ENCODE data around the gene EHD3.

Gene EHD3

GRCh38 chr2:31199206-31199605 is 34.7 kb upstream of the EHD3 start:
- H3K9ac ChIP-seq (ENCODE audit: low read depth, low read length): no peak overlapping the region
- H3K4me2 ChIP-seq (ENCODE audit: low read length): no peak overlapping the region
- H3K27me3 ChIP-seq (ENCODE audit: control insufficient read depth, insufficient read depth, low read length): peaks cover 11% of the 10 kb centered on the region
- H3K4me1 ChIP-seq (ENCODE audit: control insufficient read depth, insufficient read depth, low read length): no peaks in the 10 kb centered on the region
- no peaks in the 10 kb centered on the region for H3K36me3 ChIP-seq (ENCODE audit: insufficient read depth, low read length)
- H3K4me3 ChIP-seq (ENCODE audit: low read length): no peak overlapping the region
- no peaks in the 10 kb centered on the region for H3K9me3 ChIP-seq (replicated peaks; ENCODE audit: low read length)

- peaks cover 11% of the 10 kb centered on the region for H3K27me3 ChIP-seq (ENCODE audit: control insufficient read depth, insufficient read depth, low read length)
- no peak overlapping the region for H3K9ac ChIP-seq (ENCODE audit: low read depth, low read length)
- H3K4me2 ChIP-seq (ENCODE audit: low read length): no peak overlapping the region
- no peaks in the 10 kb centered on the region for H3K36me3 ChIP-seq (ENCODE audit: insufficient read depth, low read length)
- H3K4me3 ChIP-seq (ENCODE audit: low read length): no peak overlapping the region
- no peaks in the 10 kb centered on the region for H3K4me1 ChIP-seq (ENCODE audit: control insufficient read depth, insufficient read depth, low read length)
- no peaks in the 10 kb centered on the region for H3K9me3 ChIP-seq (replicated peaks; ENCODE audit: low read length)
These were observed 33.0 kb upstream of the EHD3 start for GRCh38 chr2:31200972-31201371.

GRCh38 chr2:31202041-31202440 is 31.9 kb upstream of the EHD3 start:
- no peaks in the 10 kb centered on the region for H3K9me3 ChIP-seq (replicated peaks; ENCODE audit: low read length)
- H3K36me3 ChIP-seq (ENCODE audit: insufficient read depth, low read length): no peaks in the 10 kb centered on the region
- no peak overlapping the region for H3K4me3 ChIP-seq (ENCODE audit: low read length)
- H3K27me3 ChIP-seq (ENCODE audit: control insufficient read depth, insufficient read depth, low read length): peaks cover 14% of the 10 kb centered on the region
- no peaks in the 10 kb centered on the region for H3K4me1 ChIP-seq (ENCODE audit: control insufficient read depth, insufficient read depth, low read length)
- H3K9ac ChIP-seq (ENCODE audit: low read depth, low read length): no peak overlapping the region
- H3K4me2 ChIP-seq (ENCODE audit: low read length): no peak overlapping the region

GRCh38 chr2:31202833-31203232 is 31.1 kb upstream of the EHD3 start:
- Histone ChIP-seq H3K36me3 (ENCODE audit: insufficient read depth, low read length) (no peaks in the 10 kb centered on the region), H3K4me2 (ENCODE audit: low read length) (no peak overlapping the region), H3K9ac (ENCODE audit: low read depth, low read length) (no peak overlapping the region), H3K4me1 (ENCODE audit: control insufficient read depth, insufficient read depth, low read length) (no peaks in the 10 kb centered on the region), H3K27me3 (ENCODE audit: control insufficient read depth, insufficient read depth, low read length) (peaks cover 14% of the 10 kb centered on the region), H3K4me3 (ENCODE audit: low read length) (no peak overlapping the region), H3K9me3 (replicated peaks; ENCODE audit: low read length) (no peaks in the 10 kb centered on the region)

GRCh38 chr2:31203916-31204315 is 30.0 kb upstream of the EHD3 start:
- Histone ChIP-seq H3K27me3 (ENCODE audit: control insufficient read depth, insufficient read depth, low read length) (peaks cover 14% of the 10 kb centered on the region), H3K9me3 (replicated peaks; ENCODE audit: low read length) (no peaks in the 10 kb centered on the region), H3K36me3 (ENCODE audit: insufficient read depth, low read length) (no peaks in the 10 kb centered on the region)

GRCh38 chr2:31204783-31205182 is 29.2 kb upstream of the EHD3 start:
- no peak overlapping the region for H3K4me2 ChIP-seq (ENCODE audit: low read length)

More at GRCh38 chr2:31203916-31204315, 30.0 kb upstream of the EHD3 start:
- H3K4me1 ChIP-seq (ENCODE audit: control insufficient read depth, insufficient read depth, low read length): no peaks in the 10 kb centered on the region
- no peak overlapping the region for H3K4me2 ChIP-seq (ENCODE audit: low read length)
- H3K9ac ChIP-seq (ENCODE audit: low read depth, low read length): no peak overlapping the region
- no peak overlapping the region for H3K4me3 ChIP-seq (ENCODE audit: low read length)

GRCh38 chr2:31205186-31205585 is 28.8 kb upstream of the EHD3 start:
- Histone ChIP-seq H3K9me3 (replicated peaks; ENCODE audit: low read length) (no peaks in the 10 kb centered on the region), H3K27me3 (ENCODE audit: control insufficient read depth, insufficient read depth, low read length) (peaks cover 14% of the 10 kb centered on the region), H3K9ac (ENCODE audit: low read depth, low read length) (no peak overlapping the region), H3K4me1 (ENCODE audit: control insufficient read depth, insufficient read depth, low read length) (no peaks in the 10 kb centered on the region), H3K36me3 (ENCODE audit: insufficient read depth, low read length) (no peaks in the 10 kb centered on the region), H3K4me3 (ENCODE audit: low read length) (no peak overlapping the region), H3K4me2 (ENCODE audit: low read length) (no peak overlapping the region)

More at GRCh38 chr2:31204783-31205182, 29.2 kb upstream of the EHD3 start:
- no peaks in the 10 kb centered on the region for H3K9me3 ChIP-seq (replicated peaks; ENCODE audit: low read length)
- H3K9ac ChIP-seq (ENCODE audit: low read depth, low read length): no peak overlapping the region
- no peaks in the 10 kb centered on the region for H3K36me3 ChIP-seq (ENCODE audit: insufficient read depth, low read length)
- H3K4me3 ChIP-seq (ENCODE audit: low read length): no peak overlapping the region
- no peaks in the 10 kb centered on the region for H3K4me1 ChIP-seq (ENCODE audit: control insufficient read depth, insufficient read depth, low read length)
- H3K27me3 ChIP-seq (ENCODE audit: control insufficient read depth, insufficient read depth, low read length): peaks cover 14% of the 10 kb centered on the region

GRCh38 chr2:31205613-31206012 is 28.3 kb upstream of the EHD3 start:
- Histone ChIP-seq H3K9me3 (replicated peaks; ENCODE audit: low read length) (no peaks in the 10 kb centered on the region), H3K9ac (ENCODE audit: low read depth, low read length) (no peak overlapping the region), H3K4me1 (ENCODE audit: control insufficient read depth, insufficient read depth, low read length) (no peaks in the 10 kb centered on the region), H3K36me3 (ENCODE audit: insufficient read depth, low read length) (no peaks in the 10 kb centered on the region), H3K27me3 (ENCODE audit: control insufficient read depth, insufficient read depth, low read length) (peaks cover 14% of the 10 kb centered on the region), H3K4me3 (ENCODE audit: low read length) (no peak overlapping the region), H3K4me2 (ENCODE audit: low read length) (no peak overlapping the region)

- H3K9ac ChIP-seq (ENCODE audit: low read depth, low read length): no peak overlapping the region
- H3K4me2 ChIP-seq (ENCODE audit: low read length): no peak overlapping the region
- H3K9me3 ChIP-seq (replicated peaks; ENCODE audit: low read length): no peaks in the 10 kb centered on the region
- peaks cover 9% of the 10 kb centered on the region for H3K27me3 ChIP-seq (ENCODE audit: control insufficient read depth, insufficient read depth, low read length)
- H3K36me3 ChIP-seq (ENCODE audit: insufficient read depth, low read length): no peaks in the 10 kb centered on the region
- no peak overlapping the region for H3K4me3 ChIP-seq (ENCODE audit: low read length)
- H3K4me1 ChIP-seq (ENCODE audit: control insufficient read depth, insufficient read depth, low read length): no peaks in the 10 kb centered on the region
These were observed 26.2 kb upstream of the EHD3 start for GRCh38 chr2:31207790-31208189.

GRCh38 chr2:31208240-31208639 is 25.7 kb upstream of the EHD3 start:
- H3K36me3 ChIP-seq (ENCODE audit: insufficient read depth, low read length): no peaks in the 10 kb centered on the region
- H3K4me1 ChIP-seq (ENCODE audit: control insufficient read depth, insufficient read depth, low read length): no peaks in the 10 kb centered on the region

GRCh38 chr2:31212659-31213600 is 21.0 kb upstream of the EHD3 start:
- no peaks in the 10 kb centered on the region for H3K4me1 ChIP-seq (ENCODE audit: control insufficient read depth, insufficient read depth, low read length)
- H3K27me3 ChIP-seq (ENCODE audit: control insufficient read depth, insufficient read depth, low read length): peaks cover 13% of the 10 kb centered on the region
- no peaks in the 10 kb centered on the region for H3K36me3 ChIP-seq (ENCODE audit: insufficient read depth, low read length)
- H3K4me3 ChIP-seq (ENCODE audit: low read length): no peak overlapping the region
- no peak overlapping the region for H3K9ac ChIP-seq (ENCODE audit: low read depth, low read length)
- no peak overlapping the region for H3K4me2 ChIP-seq (ENCODE audit: low read length)
- no peaks in the 10 kb centered on the region for H3K9me3 ChIP-seq (replicated peaks; ENCODE audit: low read length)

More at GRCh38 chr2:31208240-31208639, 25.7 kb upstream of the EHD3 start:
- no peak overlapping the region for H3K9ac ChIP-seq (ENCODE audit: low read depth, low read length)
- no peak overlapping the region for H3K4me3 ChIP-seq (ENCODE audit: low read length)
- H3K4me2 ChIP-seq (ENCODE audit: low read length): no peak overlapping the region
- no peaks in the 10 kb centered on the region for H3K9me3 ChIP-seq (replicated peaks; ENCODE audit: low read length)
- peaks cover 9% of the 10 kb centered on the region for H3K27me3 ChIP-seq (ENCODE audit: control insufficient read depth, insufficient read depth, low read length)
